Activated CD4-positive, CD25-positive, alpha-beta regulatory T cell treated with anti-CD3 and anti-CD28 coated beads, Interleukin-2, amount 50 U/mL, for 16 hours (primary cell): Measurements from ENCODE around the gene LCE7A.

ENCODE experiments used
- DNase-seq: peaks from one replicate; pipeline ENCODE4 v3.0.0-alpha.2; 2020; ENCODE audit warnings: low read depth, low spot score

The LCE7A gene

DNA sequence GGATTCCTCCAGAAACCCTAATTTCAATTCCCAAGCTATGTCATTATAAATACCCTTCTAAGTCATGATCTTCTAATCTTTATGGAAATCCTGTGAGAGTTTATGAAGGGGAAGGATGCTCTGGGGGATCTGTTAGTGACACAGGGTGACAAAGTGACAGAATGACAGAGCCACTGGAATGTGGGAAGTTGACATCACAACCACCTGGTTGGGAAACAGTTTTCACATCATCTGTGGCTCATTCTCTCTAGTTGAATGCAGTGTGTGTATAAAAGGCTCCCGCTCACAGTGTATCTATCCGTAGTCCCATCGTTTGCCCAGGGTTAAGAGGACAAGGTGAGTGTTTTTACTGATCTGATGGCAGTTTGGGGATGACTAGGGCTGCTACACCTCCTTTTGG lies at the start of gene LCE7A:
LCE7A (plus strand) TSS at position 301 of the 400 bp plus-strand sequence. CDS start 702 bp downstream, outside the sequence.
- no peak for DNase-seq

GRCh38 chr1:152811050-152811449 lies 48.7 kb upstream of the LCE7A start:
- no peak for DNase-seq

- no peak for DNase-seq
These were observed 48.1 kb upstream of the LCE7A start, which contains the start of gene LCE1B for GRCh38 chr1:152811671-152812070. LCE1B (plus strand) TSS chr1:152811971; CDS start chr1:152812447, 476 bp downstream.

DNA sequence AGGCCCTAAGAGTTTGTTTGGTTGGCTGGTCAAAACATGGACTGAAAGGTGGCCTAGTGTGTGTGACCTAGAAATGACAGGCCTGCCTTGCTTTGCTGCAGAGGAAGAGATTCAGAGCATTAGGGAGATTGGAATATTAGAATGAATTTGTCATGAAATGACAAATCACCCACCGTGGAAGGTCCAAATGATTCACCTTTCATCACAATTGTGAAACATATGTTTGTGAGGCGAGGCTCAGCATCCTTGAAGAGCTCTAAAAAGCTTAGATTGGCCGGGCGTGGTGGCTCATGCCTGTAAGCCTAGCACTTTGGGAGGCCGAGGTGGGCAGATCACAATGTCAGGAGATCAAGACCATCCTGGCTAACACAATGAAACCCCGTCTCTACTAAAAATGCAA lies 42.5 kb upstream of the LCE7A start:
- DNase-seq, result no peak

- no peak for DNase-seq
These were observed 36.5 kb upstream of the LCE7A start for GRCh38 chr1:152823294-152823693.

DNA sequence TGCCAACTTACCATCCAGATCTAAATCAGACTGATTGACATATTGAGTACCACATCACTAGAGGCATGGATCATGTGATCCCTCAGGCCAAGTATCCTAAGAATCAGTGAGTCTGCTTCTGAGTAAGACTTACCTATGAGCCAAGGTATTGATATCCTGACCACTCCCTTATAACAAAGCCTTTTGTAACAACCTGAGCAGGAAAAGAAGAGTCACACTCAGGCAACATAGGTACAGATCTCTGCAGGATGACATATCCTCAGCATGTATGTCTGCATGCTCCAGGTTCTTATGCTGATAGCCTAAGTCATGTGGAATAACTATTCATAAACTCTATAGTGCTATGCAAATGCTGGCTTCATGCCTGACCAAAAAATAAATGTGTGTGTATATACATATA lies 34.8 kb upstream of the LCE7A start:
- no peak for DNase-seq

DNA sequence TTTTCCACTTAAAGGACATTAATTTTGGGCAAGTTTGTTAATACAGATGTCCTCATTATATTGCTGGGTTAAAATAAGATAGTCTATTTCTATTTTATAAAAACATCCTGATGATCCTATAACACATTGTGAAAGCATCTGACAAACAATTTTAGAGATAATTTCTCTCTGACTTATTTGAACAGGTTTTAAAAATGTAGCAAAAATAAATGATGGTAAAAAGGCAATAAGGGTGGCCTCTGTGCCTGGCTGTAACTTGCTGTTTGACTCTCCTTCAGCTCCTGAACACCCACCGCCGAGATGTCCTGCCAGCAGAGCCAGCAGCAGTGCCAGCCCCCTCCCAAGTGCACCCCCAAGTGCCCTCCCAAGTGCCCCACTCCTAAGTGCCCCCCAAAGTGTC lies 32.6 kb upstream of the LCE7A start, which contains the start of gene LCE1A:
LCE1A (plus strand) TSS at position 301 of the 400 bp plus-strand sequence; CDS start at position 301, 0 bp downstream.
- DNase-seq, result no peak

DNA sequence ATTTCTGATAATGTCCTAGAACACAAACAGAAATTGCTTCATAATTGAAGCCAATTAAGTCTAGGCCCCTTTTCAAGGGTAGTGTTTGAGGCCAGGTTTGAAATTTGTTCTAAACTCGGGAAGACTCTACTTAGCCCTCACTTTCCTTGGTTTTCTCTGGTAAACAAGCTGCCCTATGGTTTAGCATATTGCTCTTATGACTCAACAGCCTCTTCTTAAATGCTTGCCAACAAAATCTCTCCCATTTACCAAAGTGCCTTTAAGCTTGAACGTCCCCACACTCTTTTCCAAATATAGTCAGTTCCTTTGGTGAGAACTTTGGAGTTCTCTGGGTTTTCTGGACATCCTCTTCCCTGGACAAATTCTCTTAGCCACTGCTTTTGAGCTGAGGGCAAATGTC lies 22.9 kb upstream of the LCE7A start:
- DNase-seq, result no peak

- DNase-seq, result no peak
These were observed 17.2 kb upstream of the LCE7A start, which contains the start of gene LCE6A for GRCh38 chr1:152842556-152842955. LCE6A (plus strand) TSS chr1:152842856; CDS start chr1:152843521, 665 bp downstream.

DNA sequence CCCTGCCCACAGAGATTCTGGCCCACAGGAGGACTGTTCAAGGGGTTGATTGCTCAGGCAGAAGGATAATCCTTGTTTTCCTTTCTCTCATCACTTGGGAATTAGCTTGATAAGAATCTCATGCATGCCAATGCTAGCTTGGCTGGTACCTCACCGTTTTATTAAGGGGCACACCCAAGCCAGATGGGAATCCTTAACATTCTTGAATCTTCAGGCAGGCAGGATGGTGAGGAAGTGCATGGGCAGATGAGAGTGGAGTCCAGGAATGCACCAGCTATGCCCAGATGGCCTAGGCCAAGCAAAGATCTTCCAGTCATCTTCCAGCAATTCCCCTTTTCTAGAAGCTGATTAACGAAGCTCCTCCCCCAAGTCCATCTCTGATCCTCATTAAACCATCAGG lies 4.1 kb upstream of the LCE7A start:
- DNase-seq, result no peak

DNA sequence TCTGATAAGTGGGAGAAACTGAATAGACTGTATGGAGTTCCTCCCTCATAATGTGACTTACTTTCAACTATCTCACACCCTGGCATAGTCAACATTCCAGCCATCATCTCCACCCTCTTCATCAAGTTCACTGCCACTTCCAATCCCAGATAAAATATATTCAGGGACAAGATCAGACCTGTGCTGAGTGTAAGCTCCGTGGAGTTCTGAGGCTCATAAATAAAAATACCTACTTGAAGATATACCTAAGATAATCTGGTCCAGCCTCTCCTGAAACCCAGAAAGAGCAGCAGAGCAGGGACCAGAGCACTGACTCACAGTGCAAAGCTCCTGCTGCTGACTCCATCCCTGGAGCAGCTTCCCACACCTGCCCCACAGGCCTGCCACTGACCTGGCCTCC lies 1.7 kb upstream of the LCE7A start:
- DNase-seq, result no peak

GRCh38 chr1:152860129-152860528 lies 333 bp downstream of the LCE7A start:
- no peak for DNase-seq

GRCh38 chr1:152861374-152861773 lies 1.6 kb downstream of the LCE7A start:
- DNase-seq, result no peak

- DNase-seq, result no peak
These were observed 4.6 kb downstream of the LCE7A start for GRCh38 chr1:152864443-152864842.

- no peak for DNase-seq
These were observed 6.5 kb downstream of the LCE7A start for GRCh38 chr1:152866321-152866720.

DNA sequence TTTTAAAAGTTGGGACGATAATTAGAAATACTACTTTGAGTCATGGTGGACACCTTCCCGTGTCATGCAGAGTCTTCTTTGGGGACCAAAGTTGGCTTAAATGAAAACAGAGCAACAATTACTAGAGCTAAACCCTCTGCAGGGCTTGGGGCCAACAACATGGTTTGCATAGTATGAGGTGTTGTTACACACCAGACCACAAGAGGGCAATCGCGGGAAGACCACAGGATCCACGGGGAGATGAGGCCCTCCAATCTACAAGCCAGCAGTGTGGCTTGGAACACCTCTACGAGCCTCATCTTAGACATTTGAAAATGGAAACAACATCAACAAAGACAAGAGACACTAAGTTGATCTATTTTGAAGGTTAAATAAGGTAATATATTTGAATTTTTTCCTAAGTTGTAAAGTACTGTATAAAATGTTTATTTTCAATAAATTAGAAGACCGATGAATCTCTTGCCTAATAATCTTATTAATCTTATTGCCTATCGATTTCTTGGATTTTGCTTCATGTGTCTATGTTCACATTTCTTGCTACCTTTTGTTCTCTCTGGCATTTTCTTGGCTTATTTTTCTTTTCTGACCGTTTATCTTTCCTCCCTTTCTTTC lies 10.1 kb downstream of the LCE7A start:
- DNase-seq, result peak; percentile 26

DNA sequence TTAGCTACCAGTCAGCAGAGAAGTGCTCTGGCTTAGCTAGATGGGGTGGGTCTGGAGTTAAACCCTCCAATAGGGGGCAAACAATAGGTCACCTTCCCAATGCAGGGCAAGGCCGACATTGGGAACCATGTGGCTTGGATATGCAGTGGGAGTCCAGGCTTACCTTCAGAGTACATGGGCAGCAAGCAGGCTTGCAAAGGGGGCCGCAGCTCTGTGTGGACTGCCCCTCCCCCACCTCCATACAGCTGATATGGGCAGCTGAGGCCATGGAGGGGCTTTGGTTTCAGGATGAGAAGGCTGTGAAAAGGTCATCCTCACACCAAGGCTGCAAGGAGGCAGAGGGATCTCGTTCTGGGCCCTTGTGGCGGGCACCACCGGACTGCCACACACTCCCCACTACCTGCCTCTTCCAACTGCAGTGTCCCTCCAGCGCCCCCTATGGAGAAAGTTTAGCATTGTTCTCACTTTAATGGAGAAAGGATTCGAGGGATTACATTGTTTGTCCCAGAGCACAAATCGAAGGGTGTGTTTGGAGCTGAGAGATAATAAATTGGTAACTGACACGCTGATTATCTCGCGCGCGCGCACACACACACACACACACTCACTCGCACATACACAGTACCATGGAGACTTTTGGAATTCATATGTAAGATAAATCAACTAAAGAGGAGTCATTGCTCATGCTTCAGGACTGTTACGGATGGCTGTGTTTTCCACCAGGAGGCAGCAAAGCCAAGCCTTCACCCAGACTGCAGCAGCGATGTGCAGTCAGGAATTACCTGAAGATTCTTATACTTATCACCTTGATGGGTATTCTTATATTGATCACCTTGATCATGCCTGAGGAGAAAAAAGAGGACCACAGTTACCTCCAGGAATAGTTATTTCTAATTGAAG lies 11.3 kb downstream of the LCE7A start:
- DNase-seq, result no peak

- DNase-seq, result no peak
These were observed 11.9 kb downstream of the LCE7A start for GRCh38 chr1:152871731-152872126.

DNA sequence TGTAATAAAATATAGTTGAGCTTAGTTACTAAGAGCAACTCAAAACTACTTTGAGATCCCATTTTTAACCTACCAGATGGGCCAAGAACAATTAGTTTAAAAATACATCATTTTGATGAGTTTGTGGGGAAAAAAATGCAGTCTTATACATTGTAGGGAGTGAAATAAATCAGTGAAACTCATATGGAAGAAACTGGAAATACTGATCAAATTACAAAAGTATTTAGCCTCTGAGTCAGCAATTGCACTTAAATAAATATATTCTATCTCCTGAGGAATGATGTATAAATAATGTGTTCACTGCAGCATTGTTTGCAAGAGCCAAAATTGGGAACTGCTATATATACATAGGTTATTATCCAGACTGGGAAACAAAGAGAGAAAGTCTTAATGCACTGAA lies 13.7 kb downstream of the LCE7A start:
- no peak for DNase-seq

GRCh38 chr1:152876827-152877226 lies 17.0 kb downstream of the LCE7A start:
- DNase-seq, result no peak

GRCh38 chr1:152878042-152878441 lies 18.2 kb downstream of the LCE7A start, which contains the start of gene SMCP:
SMCP (plus strand) TSS chr1:152878322; CDS start chr1:152884423, 6,101 bp downstream.
- no peak for DNase-seq

DNA sequence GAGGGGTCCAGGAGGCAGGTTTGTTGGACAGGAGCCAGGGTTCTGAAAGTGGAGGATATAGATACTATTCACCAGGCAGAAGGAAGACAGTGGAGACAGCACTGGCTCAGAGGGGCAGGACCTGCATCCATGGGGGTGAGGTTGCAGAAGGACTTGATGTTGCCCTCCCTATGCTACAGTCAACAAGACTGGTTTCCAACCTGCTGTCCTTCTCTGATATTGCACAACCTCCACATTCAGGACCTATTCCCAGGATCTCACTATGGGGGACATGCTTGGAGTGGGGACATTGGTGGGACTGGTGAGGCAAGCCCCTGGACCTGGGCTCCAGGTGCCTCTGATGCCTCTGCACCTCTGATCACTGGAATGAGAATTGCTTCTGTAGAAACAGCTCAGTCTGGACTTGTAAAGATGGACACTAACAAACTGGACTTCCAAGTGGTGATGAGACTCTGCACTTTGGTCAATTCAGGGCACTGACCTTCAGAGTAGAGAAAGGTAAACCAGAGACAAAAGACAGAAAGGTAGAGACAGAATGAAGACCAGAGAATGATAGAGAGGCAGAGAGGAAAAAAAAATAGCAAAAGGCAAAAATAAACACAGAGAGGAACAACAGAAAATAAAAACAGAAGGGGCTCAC lies 19.9 kb downstream of the LCE7A start:
- no peak for DNase-seq
